ENCODE data around the gene TFAP2D.

GRCh38 chr6:50742161-50742560, 28.8 kb downstream of the TFAP2D start:
- TF ChIP-seq, protein P1, sequence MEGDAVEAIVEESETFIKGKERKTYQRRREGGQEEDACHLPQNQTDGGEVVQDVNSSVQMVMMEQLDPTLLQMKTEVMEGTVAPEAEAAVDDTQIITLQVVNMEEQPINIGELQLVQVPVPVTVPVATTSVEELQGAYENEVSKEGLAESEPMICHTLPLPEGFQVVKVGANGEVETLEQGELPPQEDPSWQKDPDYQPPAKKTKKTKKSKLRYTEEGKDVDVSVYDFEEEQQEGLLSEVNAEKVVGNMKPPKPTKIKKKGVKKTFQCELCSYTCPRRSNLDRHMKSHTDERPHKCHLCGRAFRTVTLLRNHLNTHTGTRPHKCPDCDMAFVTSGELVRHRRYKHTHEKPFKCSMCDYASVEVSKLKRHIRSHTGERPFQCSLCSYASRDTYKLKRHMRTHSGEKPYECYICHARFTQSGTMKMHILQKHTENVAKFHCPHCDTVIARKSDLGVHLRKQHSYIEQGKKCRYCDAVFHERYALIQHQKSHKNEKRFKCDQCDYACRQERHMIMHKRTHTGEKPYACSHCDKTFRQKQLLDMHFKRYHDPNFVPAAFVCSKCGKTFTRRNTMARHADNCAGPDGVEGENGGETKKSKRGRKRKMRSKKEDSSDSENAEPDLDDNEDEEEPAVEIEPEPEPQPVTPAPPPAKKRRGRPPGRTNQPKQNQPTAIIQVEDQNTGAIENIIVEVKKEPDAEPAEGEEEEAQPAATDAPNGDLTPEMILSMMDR (IDR thresholded peaks at IDR 0.05; ENCODE audit: poor library complexity) = no peak
- TF ChIP-seq EZH2 (IDR thresholded peaks at IDR 0.05; ENCODE audit: borderline replicate concordance) (no peak), EZH2phosphoT487 (IDR thresholded peaks at IDR 0.05; ENCODE audit: low read depth, severe bottlenecking, unreplicated experiment) (no peak)

Data from hepatocyte (in vitro differentiated cells).